GM18499 (cell line): ENCODE data around the gene GFPT2.

Experiments used
- ATAC-seq: cut with Tn5 transposase; IDR thresholded peaks from one replicate; pipeline ENCODE4 v1.9.1; 2021; ENCODE audit warnings: moderate number of reproducible peaks; ENCODE audit not compliant: insufficient read depth, unreplicated experiment

The GFPT2 gene

DNA sequence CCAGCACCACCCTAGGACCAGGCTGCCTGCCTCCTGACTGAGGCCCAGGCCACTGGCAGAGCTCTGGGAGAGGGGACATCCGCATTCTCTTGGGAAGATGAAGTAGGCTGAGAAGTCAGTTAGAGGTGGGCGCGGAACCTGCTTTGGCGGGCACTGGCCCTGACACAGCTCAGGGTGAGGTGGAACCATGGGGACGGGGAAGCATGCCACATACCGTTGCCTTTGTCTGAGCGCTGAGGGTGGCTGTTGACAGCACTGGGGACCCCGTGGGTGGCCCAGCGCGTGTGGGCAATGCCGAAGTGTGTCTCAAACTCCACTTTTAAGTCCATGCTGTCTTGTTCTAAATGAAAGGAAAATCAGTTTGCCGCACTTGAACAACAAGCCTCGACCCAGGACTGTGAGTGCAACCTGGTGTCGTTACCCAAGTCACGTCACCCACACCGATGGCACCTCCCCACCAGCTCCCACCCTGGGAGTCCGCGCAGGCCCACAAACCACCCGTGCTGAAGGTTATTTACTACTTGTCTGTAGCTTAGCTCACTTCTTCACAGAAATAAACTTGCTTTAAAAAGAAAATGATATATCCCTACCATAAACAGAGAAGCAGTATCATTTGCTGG lies 17.4 kb downstream of the GFPT2 start:
- ATAC-seq: no peak

DNA sequence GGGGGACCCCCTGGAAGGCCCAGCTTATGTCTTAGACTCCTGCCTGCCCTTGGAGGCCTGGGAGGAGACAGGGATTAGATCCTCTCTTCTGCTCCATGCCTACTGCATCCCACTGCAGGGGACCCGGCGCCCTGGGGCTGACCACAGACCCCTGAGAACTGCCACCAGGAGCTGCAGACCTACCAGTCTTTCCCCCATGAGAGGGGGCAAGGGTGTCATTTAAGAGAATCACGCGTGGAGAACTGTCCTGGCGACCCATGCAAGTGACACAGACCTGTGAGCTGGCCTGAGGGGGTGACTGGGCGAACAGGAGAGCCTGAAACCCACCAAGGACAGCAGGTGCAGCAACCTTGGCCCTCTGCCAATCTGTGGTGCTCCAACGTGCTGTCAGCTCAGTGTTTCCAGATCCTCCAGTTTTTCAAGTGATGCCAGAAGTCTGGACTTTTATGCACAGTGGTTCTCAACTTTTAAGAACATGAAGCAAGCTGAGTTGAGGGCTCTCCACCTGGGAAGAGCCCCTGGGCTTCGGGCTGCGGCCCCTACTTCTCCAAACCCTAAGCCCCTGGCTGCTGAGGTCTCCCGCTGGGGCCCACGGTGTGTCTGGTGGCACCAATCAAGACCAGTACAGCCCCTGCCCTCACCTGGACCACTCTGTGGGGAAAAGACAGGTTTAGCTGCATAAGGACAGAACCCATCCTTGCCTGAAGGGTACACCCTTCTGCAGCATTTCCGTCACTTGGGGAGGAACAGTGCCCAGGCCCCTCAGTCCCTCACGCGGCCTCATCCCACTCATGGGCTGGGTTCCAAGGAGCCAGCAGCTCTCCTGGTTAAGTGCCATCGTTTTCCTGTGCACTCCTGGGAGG lies 18.2 kb downstream of the GFPT2 start:
- ATAC-seq: no peak

- ATAC-seq: no peak
Observed at GRCh38 chr5:180334176-180334575, 19.0 kb downstream of the GFPT2 start.

GRCh38 chr5:180333661-180334060 lies 19.5 kb downstream of the GFPT2 start:
- no peak for ATAC-seq

DNA sequence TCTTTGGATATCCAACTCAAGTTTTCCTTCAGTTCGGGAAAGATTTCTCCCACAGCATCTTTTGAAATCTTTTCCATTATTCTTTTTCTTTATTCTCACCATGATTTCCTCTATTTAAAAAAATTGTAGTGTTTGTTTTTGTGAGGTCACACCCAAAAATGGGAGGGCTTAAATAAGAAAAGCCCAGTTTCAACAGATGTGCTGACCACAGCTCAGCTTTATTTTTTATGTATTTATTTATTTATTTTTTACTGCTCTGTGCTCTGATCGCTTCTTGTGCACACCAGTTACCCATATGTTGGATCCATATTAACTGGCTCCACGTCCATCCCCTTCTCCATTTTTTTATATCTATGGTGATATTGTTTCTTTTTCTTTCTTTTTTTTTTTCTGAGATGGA lies 20.3 kb downstream of the GFPT2 start:
- ATAC-seq: no peak

DNA sequence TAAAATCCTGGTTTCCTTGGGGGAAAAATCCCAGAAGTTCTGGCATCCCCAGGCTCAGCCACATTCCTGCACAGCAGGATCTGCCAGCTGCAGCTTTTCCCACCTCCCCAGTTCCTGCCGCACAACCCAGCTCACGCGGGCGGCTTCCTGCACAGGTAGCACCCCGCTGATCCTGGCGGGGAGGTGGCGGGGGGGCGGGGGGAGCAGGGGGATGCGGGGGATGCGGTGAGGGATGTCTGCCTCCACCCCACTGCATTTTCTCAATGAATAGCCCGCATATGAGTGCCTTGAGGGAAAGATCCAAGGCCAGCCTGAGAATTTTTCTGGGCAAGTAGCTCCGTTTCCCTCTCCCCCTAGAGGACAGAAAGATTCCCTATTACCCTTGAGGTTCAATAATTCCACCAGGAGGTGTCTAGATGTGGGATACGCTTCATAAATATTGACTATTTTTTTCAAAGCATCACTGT lies 21.1 kb downstream of the GFPT2 start:
- ATAC-seq: no peak

- ATAC-seq: no peak
Observed at GRCh38 chr5:180331647-180331950, 21.5 kb downstream of the GFPT2 start.

DNA sequence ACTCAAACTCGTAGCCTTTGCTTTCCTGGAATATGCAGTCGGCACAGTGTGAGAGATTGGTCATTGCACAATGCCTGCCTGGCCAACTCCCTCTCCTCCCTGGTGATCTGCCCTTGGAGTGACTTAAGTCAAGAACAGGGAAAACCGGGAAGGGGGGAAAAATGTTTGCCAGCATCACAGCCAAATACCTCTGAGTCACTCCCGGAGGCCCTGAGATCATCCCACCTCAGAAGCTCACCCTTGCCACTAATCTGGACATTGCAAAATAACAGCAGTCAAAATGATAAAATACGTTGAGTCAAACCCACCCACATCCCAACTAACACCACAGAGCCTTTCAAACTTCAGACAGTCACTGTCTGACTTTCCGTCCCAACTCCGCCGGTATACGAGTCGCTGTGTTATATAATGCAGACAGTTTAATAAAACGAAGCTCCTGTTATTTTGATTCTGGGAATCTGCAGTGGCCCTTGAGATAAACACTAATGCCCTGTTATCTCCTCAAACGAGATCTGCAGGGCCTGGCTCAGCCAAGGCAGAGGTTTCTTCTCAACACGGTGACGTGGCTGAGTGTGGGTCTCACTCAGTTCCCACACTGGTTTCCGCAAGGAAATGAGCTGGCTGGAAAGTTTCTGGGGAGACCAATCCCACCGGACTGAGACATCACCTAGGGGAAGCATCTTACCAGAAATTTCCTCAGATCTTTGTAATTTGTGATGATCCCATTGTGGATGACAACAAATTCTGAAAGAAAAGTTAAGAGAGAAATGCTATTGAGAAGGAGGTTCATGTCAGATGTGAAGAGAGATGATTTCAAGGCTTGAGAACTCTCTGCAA lies 22.1 kb downstream of the GFPT2 start:
- no peak for ATAC-seq

GRCh38 chr5:180330270-180330648 lies 22.9 kb downstream of the GFPT2 start:
- no peak for ATAC-seq

DNA sequence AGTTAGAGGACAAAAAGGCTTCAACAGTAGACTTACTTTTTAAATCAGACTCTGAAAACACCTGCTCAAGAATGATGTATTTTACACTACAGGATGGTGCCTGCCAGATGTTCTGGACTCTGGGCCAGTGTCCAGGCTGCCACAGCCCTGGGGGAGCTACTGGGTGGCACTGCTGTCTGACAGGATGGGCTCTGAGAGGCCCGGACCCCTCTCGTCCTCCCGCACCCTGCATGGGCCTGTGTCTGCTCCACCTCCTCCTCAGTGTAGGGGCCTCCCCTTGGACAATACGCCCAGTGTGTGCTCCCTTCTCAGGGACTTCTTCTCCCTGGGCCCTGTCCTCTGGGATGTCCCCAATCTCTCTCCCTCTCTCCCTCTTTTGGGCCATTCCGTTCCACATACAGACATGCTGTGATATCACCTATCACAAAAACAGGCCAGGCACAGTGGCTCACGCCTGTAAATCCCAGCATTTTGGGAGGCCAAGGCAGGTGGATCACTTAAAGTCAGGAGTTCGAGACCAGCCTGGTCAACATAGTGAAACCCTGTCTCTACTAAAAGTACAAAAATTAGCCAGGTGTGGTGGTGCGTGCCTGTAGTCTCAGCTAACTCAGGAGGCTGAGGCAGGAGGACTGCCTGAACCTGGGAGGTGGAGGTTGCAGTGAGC lies 23.4 kb downstream of the GFPT2 start:
- no peak for ATAC-seq

- no peak for ATAC-seq
Observed at GRCh38 chr5:180329138-180329435, 24.0 kb downstream of the GFPT2 start.

GRCh38 chr5:180328296-180329137 lies 24.6 kb downstream of the GFPT2 start:
- ATAC-seq: no peak

DNA sequence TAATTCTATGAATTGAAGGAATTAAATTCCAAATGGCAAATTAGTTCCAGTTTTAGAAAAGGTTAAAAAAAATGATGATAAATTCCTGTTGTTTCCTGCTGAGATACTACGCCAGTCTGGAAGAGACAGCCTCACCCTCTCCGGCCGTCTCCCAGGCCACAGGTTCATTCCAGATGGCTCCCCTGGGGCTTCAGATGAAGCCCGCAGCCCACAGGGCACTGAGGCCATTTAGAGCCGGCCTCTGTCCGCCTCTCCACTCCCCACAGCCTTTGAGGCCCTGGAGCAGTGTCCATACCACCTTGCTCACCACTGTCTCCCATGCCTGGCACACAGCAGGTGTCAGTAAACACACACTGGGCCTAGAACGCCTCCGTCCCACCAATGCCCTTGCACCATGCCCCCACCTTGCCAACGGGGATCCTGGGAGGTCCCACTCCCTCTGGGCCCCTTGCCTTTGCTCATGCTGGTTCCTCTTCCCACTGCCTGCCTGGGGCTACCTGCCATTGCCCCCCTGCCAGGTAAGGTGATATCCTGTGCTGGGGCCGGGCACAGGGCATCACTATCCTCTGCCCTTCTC lies 26.1 kb downstream of the GFPT2 start:
- ATAC-seq: no peak

DNA sequence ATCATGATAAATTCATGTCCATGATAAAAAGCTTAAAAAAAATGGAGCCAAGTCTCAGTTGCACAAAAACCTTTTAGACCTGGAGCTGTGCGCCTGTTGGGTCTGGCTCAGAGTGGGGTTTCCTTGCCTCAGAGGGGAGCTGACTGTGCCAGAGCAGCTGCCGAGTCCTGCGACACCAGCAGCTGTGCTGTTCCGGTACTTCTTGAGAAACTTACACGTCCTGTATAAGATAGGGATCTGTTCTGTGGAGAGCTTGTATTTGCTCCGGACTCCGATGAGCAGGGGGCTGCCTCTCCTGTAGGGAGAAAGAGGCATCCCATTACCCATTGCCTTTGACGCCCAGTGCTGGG lies 28.6 kb downstream of the GFPT2 start:
- ATAC-seq: no peak

DNA sequence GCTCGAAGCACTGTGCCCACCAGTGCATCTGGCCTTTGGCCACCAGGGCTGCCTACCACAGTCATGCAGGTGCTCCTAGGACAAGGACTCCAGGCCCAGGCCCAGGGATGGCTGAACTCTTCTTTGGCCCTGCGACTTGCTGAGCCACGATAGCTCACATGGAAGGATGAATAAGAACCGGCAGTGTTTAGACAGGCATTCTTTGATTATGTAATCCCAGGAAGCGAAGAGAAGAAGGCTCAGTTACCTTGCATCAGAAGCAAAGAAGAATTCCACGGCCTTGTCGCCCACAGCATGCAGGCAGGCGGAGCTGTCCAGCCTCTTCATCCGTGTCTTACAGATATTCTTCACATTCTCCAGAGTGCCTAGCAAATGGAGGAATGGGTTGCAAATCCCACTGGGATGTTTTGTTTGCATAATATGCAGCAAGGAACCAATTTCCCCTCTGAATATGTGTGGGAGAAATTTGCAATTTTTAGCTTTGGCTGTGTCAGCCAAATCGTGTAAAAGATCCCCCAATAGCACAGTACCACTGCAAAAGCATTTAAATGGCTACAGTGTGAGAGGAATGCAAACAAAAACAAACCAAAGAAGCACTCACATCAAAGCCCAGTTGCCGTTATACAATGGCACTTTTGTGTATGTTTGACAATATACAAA lies 29.1 kb downstream of the GFPT2 start:
- ATAC-seq: no peak

- ATAC-seq: no peak
Observed at GRCh38 chr5:180323160-180323559, 30.0 kb downstream of the GFPT2 start.

DNA sequence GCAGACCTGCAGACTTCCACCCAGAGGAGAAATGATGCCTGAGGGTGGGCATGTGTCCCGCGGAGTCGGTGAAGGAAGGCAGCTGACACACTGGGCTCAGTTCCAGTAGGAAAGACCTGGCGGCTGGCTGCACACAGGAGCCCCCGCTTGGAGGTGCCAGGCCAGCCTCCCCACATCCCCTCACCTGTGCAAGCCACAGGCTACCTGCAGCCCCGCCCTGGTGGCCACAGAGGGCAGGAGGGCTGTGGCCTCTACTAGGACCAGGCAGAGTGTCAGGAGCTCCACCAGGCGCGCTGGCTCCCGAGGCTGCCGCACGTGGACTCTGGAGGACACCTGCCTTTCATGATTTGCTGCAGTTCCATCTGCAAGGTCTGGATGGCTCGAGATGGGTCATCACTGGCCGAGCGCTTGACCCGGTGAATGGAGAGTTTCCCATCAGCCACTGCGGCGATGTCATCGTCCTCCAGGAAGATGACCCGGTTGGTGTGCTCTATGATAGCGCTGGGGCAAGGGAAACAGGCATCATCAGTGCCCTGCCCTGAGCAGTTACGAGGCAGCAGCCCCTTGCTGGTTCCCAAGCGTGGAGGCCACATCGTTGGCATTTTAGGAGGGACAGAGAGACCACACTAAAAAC lies 34.6 kb downstream of the GFPT2 start:
- ATAC-seq: no peak

GRCh38 chr5:180316586-180316985 lies 36.5 kb downstream of the GFPT2 start:
- no peak for ATAC-seq

DNA sequence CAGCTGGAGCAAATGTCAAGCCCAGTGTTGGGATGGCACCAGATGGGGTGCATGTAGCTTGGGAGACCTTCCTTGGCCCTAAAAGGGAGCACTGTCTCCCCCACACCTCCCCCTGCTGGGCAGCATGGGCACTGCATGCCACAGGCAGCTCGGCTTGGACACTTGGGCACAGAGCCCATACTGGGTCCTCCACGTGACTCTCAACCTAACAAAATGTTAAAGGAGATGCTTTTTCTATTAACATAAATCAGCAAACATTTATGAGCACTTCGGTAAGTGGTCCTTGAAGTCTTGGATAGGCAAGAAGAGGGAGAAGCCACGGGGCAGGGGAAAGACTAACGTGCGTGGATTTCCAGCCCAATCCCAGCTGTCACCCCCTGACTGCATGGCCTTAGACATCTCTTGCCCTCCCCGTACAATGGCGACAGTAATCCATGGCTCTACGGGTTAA lies 37.3 kb downstream of the GFPT2 start:
- ATAC-seq: no peak
